ENCODE data around the gene PCED1B.

Gene PCED1B

GRCh38 chr12:47135578-47135977 lies 56.2 kb downstream of the PCED1B start (continued):
- TF ChIP-seq KLF17 (tag by site-specific recombination; IDR thresholded peaks at IDR 0.05) (no peak), ZNF426 (tag by site-specific recombination; IDR thresholded peaks at IDR 0.05) (no peak), ZNF248 (tag by site-specific recombination; IDR thresholded peaks at IDR 0.05) (no peak), GLIS1 (tag by site-specific recombination; IDR thresholded peaks at IDR 0.05) (no peak), ZNF26 (tag by site-specific recombination; IDR thresholded peaks at IDR 0.05) (no peak), KLF1 (tag by site-specific recombination; IDR thresholded peaks at IDR 0.05) (no peak), BCL11A (tag by site-specific recombination; IDR thresholded peaks at IDR 0.05; ENCODE audit: low read depth) (no peak), ZNF555 (tag by site-specific recombination; conservative IDR thresholded peaks at IDR 0.05) (no peak)

- ChIA-PET POLR2A (no interaction called here), CTCF (no interaction called here)
- H3K4me1 ChIP-seq (ENCODE audit: control insufficient read depth, insufficient read depth, low read length), result no peaks in the 10 kb centered on the region
Observed at GRCh38 chr12:47139000-47139681, 59.7 kb downstream of the PCED1B start.

GRCh38 chr12:47141459-47141858 lies 62.0 kb downstream of the PCED1B start:
- no peak overlapping the region for H3K4me3 ChIP-seq (ENCODE audit: low read depth, low read length)
- no peak overlapping the region for H3K27ac ChIP-seq (ENCODE audit: extremely low read depth, low read depth, low read length)
- TF ChIP-seq ZNF624 (tag by site-specific recombination; IDR thresholded peaks at IDR 0.05) (no peak), YY1 (tag by site-specific recombination; IDR thresholded peaks at IDR 0.05) (no peak), ZNF670 (tag by site-specific recombination; IDR thresholded peaks at IDR 0.05; ENCODE audit: low read depth) (no peak), ZBTB20 (tag by site-specific recombination; IDR thresholded peaks at IDR 0.05) (no peak), BCL6B (tag by site-specific recombination; IDR thresholded peaks at IDR 0.05) (no peak), EGR2 (tag by site-specific recombination; IDR thresholded peaks at IDR 0.05; ENCODE audit: low read depth) (no peak), PRDM1 (tag by site-specific recombination; IDR thresholded peaks at IDR 0.05) (no peak), ZIC2 (tag by site-specific recombination; IDR thresholded peaks at IDR 0.05) (no peak), ZNF266 (tag by site-specific recombination; IDR thresholded peaks at IDR 0.05; ENCODE audit: low read depth) (no peak), YY2 (tag by site-specific recombination; IDR thresholded peaks at IDR 0.05) (no peak), ZNF23 (tag by site-specific recombination; IDR thresholded peaks at IDR 0.05; ENCODE audit: borderline replicate concordance) (no peak), ZNF701 (tag by site-specific recombination; IDR thresholded peaks at IDR 0.05) (no peak), FEZF1 (tag by site-specific recombination; IDR thresholded peaks at IDR 0.05) (no peak), ZNF621 (tag by site-specific recombination; IDR thresholded peaks at IDR 0.05) (no peak)
- no peaks in the 10 kb centered on the region for H3K9me3 ChIP-seq (ENCODE audit: control insufficient read depth, insufficient read depth, low read depth, low read length)
- H3K36me3 ChIP-seq (ENCODE audit: control insufficient read depth in 2 of 2, insufficient read depth in 1 of 2, low read length in 2 of 2), result no peaks in the 10 kb centered on the region
- no peaks in the 10 kb centered on the region for H3K4me1 ChIP-seq (ENCODE audit: control insufficient read depth, insufficient read depth, low read length)
- POLR2A ChIA-PET, result no interaction called here
- CTCF ChIA-PET, result interaction anchor here (1.1 kb wide), 1 partner anchor 69 kb away, joined by 3 read pairs; no protein-coding TSS in a partner anchor

More at GRCh38 chr12:47139000-47139681, 59.7 kb downstream of the PCED1B start:
- Histone ChIP-seq H3K4me3 (ENCODE audit: low read depth, low read length) (no peak overlapping the region), H3K27ac (ENCODE audit: extremely low read depth, low read depth, low read length) (no peak overlapping the region), H3K36me3 (ENCODE audit: control insufficient read depth in 2 of 2, insufficient read depth in 1 of 2, low read length in 2 of 2) (no peaks in the 10 kb centered on the region), H3K9me3 (ENCODE audit: control insufficient read depth, insufficient read depth, low read depth, low read length) (no peaks in the 10 kb centered on the region)
- TF ChIP-seq ZNF558 (tag by site-specific recombination; IDR thresholded peaks at IDR 0.05), result no peak
- no peak for TF ChIP-seq SALL2 (tag by site-specific recombination; IDR thresholded peaks at IDR 0.05; ENCODE audit: borderline replicate concordance)
- TF ChIP-seq ZNF138 (tag by site-specific recombination; IDR thresholded peaks at IDR 0.05; ENCODE audit: borderline replicate concordance), result no peak
- no peak for TF ChIP-seq ZFHX2 (tag by site-specific recombination; conservative IDR thresholded peaks at IDR 0.05)
- TF ChIP-seq ZNF707 (tag by site-specific recombination; IDR thresholded peaks at IDR 0.05), result no peak
- TF ChIP-seq PBX3 (CRISPR knock-in tag; IDR thresholded peaks at IDR 0.05), result no peak

All from HEK293 (cell line).